Brain microvascular endothelial cell (primary cell): ENCODE data around the gene NEK10.
A peak's percentile ranks its signal among the peaks of the same experiment; 100 is the strongest.
"Not testable (repeated sequence)": the region's sequence is repeated elsewhere in the genome, so short reads cannot be mapped to it uniquely, and the experiment has no call there.

Source experiments
- DNase-seq: peaks from one replicate; pipeline ENCODE4 v3.0.0-alpha.2; 2020
- H3K27ac ChIP-seq: fragments of 250-450 bp; sonication (Bioruptor Pico); 2 replicates; pipeline ENCODE4 v1.5.1; 2020; ENCODE audit warnings: mild to moderate bottlenecking, moderate library complexity
- H3K27me3 ChIP-seq: fragments of 250-450 bp; sonication (Bioruptor Pico); replicated peaks from 2 replicates; pipeline ENCODE4 v1.5.1; 2020; ENCODE audit warnings: mild to moderate bottlenecking
- H3K36me3 ChIP-seq: fragments of 250-450 bp; sonication (Bioruptor Pico); replicated peaks from 2 replicates; pipeline ENCODE4 v1.5.1; 2020; ENCODE audit warnings: mild to moderate bottlenecking
- H3K4me3 ChIP-seq: 2 replicates; pipeline ENCODE4 v1.5.1; 2011; ENCODE audit warnings: low read depth, mild to moderate bottlenecking, control low read depth, low read length, moderate library complexity
- in situ Hi-C: cut with HindIII; loops from 2 replicates; pipeline ENCODE4 v1.10.0; 2017; ENCODE audit warnings: low sequenced_read_pairs, low pct_ligation_motif_present
- TF ChIP-seq, protein P1 (sequence below): IDR thresholded peaks from 2 replicates; pipeline ENCODE4 v1.5.1; 2011; ENCODE audit warnings: low read depth, mild to moderate bottlenecking, moderate library complexity, low read length, control low read depth, inconsistent platforms; ENCODE audit errors: missing control alignments

Gene NEK10, protein sequence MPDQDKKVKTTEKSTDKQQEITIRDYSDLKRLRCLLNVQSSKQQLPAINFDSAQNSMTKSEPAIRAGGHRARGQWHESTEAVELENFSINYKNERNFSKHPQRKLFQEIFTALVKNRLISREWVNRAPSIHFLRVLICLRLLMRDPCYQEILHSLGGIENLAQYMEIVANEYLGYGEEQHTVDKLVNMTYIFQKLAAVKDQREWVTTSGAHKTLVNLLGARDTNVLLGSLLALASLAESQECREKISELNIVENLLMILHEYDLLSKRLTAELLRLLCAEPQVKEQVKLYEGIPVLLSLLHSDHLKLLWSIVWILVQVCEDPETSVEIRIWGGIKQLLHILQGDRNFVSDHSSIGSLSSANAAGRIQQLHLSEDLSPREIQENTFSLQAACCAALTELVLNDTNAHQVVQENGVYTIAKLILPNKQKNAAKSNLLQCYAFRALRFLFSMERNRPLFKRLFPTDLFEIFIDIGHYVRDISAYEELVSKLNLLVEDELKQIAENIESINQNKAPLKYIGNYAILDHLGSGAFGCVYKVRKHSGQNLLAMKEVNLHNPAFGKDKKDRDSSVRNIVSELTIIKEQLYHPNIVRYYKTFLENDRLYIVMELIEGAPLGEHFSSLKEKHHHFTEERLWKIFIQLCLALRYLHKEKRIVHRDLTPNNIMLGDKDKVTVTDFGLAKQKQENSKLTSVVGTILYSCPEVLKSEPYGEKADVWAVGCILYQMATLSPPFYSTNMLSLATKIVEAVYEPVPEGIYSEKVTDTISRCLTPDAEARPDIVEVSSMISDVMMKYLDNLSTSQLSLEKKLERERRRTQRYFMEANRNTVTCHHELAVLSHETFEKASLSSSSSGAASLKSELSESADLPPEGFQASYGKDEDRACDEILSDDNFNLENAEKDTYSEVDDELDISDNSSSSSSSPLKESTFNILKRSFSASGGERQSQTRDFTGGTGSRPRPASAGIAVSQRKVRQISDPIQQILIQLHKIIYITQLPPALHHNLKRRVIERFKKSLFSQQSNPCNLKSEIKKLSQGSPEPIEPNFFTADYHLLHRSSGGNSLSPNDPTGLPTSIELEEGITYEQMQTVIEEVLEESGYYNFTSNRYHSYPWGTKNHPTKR

GRCh38 chr3:27368831-27369607 is at the start of gene NEK10:
Gene NEK10 (minus strand): TSS chr3:27369383. CDS start chr3:27352882, 16,501 bp downstream.
- Histone ChIP-seq H3K4me3 (peak within 1 kb of the TSS; percentile 76), H3K36me3 (no peaks in the 10 kb centered on the region), H3K27ac (no peak within 1 kb of the TSS), H3K27me3 (no peaks in the 10 kb centered on the region)
- TF ChIP-seq, protein P1, sequence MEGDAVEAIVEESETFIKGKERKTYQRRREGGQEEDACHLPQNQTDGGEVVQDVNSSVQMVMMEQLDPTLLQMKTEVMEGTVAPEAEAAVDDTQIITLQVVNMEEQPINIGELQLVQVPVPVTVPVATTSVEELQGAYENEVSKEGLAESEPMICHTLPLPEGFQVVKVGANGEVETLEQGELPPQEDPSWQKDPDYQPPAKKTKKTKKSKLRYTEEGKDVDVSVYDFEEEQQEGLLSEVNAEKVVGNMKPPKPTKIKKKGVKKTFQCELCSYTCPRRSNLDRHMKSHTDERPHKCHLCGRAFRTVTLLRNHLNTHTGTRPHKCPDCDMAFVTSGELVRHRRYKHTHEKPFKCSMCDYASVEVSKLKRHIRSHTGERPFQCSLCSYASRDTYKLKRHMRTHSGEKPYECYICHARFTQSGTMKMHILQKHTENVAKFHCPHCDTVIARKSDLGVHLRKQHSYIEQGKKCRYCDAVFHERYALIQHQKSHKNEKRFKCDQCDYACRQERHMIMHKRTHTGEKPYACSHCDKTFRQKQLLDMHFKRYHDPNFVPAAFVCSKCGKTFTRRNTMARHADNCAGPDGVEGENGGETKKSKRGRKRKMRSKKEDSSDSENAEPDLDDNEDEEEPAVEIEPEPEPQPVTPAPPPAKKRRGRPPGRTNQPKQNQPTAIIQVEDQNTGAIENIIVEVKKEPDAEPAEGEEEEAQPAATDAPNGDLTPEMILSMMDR, result no peak
- peak; percentile 87 for DNase-seq
- in situ Hi-C loops, result no loop called here

DNA sequence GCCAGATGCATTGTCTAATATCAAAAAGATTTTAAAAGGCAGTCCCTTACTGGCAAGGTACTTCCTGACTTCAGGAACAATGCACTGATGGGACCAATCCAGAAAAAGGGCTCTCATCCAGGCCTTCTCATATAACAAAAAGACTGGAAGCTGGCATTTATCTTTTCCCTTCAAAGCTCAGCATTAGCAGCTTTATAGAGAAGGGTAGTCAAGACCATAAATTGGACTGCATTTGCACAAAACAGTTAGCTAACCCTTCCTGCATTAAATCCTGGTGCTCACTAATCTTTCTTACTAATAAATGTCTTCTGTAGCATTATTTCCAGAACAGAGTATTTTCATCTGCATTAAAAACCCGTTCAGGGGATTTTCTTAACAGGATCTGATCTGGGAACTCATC is 46.0 kb upstream of the NEK10 start:
- Histone ChIP-seq H3K27ac (no peak overlapping the region), H3K36me3 (peaks cover 35% of the 10 kb centered on the region), H3K4me3 (no peak overlapping the region), H3K27me3 (no peaks in the 10 kb centered on the region)
- TF ChIP-seq, protein P1, result no peak
- no peak for DNase-seq
- in situ Hi-C loops, result no loop called here

DNA sequence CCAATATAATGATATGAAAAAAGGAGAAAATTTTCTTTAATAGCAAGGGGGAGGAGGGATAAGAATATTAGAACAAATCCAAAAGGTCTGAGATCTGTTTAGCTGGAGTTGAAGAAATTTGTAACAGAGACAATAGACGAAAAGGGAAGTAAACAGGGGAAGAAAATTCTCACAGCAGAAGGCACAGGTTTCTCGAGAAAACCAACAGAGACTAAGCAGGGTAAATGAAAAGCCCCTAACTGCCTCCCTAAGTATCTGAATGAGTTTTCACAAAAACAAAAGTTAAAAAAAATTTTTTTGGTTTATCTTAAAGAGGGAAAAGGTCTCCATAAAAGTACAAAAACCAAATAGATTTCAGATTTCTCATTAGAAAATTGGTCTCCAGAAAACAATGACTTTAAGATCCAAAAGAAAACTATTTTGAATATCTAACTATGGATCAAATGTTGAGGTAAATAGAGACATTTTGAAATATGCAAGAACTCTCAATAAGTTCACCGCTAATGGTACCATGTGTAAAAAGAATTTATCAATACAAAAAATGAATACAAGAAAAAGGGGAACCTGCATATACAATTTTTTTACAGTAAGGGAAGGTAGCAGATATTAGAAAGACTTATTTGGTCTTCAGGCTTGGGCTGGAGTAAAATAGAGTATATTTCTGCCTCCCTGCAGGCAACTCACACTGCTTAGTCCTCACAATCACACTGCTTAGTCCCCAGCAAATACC is 23.9 kb upstream of the NEK10 start:
- H3K4me3 ChIP-seq, result no peak overlapping the region
- TF ChIP-seq, protein P1, result no peak
- peaks cover 17% of the 10 kb centered on the region for H3K36me3 ChIP-seq
- no peak overlapping the region for H3K27ac ChIP-seq
- no peak for DNase-seq
- in situ Hi-C loops, result no loop called here
- H3K27me3 ChIP-seq, result no peaks in the 10 kb centered on the region

DNA sequence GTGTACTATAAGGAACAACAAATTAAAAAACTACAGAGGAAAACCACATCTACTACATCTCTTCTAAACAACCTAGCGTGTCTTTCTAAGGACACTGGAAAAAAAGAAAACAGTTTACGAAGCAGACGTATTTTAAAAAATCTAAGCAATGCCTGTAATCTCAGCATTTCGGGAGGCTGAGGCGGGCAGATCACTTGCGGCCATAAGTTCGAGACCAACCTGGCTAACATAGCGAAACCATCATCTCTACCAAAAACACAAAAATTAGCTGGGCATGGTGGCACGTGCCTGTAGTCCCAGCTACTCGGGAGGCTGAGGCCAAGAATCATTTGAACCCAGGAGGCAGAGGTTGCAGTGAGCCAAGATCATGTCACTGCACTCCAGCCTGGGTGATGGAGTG is 23.2 kb upstream of the NEK10 start:
- H3K27ac ChIP-seq, DNase-seq, H3K36me3 ChIP-seq, in situ Hi-C loops, H3K27me3 ChIP-seq, H3K4me3 ChIP-seq: not testable (repeated sequence)

- no peaks in the 10 kb centered on the region for H3K27me3 ChIP-seq
- no peak overlapping the region for H3K27ac ChIP-seq
- TF ChIP-seq, protein P1, result no peak
- in situ Hi-C loops, result no loop called here
- H3K4me3 ChIP-seq, result no peak overlapping the region
- no peak for DNase-seq
- peaks cover 10% of the 10 kb centered on the region for H3K36me3 ChIP-seq
Measured at GRCh38 chr3:27391796-27392195, 22.6 kb upstream of the NEK10 start.
